Sigmoid colon (tissue), 4 donors: ENCODE measurements around the gene ADD3.

Experiments
- CTCF ChIP-seq, 4 experiments: fragments of 450-650 bp in 3 of 4; fragments of 200-600 bp in 1 of 4; IDR thresholded peaks; one replicate each; pipeline ENCODE4 v1.5.1; 2016 to 2019; ENCODE audit warnings: antibody characterized with exemption in 4 of 4, mild to moderate bottlenecking in 3 of 4, moderate library complexity in 2 of 4
- POLR2A ChIP-seq, 2 donors: fragments of 450-650 bp; IDR thresholded peaks; one replicate each; pipeline ENCODE4 v1.6.1; 2016; ENCODE audit warnings: antibody characterized with exemption in 2 of 2, mild to moderate bottlenecking in 2 of 2, moderate library complexity in 2 of 2
- POLR2AphosphoS5 ChIP-seq, 4 donors: sonication (generic); formaldehyde crosslinking; IDR thresholded peaks; one replicate each; pipeline ENCODE4 v1.6.1; 2017; ENCODE audit warnings: antibody characterized with exemption in 4 of 4

GRCh38 chr10:110160522-110160921, 152.7 kb downstream of the ADD3 start:
- TF ChIP-seq POLR2A (IDR thresholded peaks at IDR 0.05) (no peak), CTCF (IDR thresholded peaks at IDR 0.05) (no peak), POLR2AphosphoS5 (IDR thresholded peaks at IDR 0.05) (no peak)
